Progenitor cell of endocrine pancreas (in vitro differentiated cells): Measurements from ENCODE around the gene CDK19. TPM values are rescaled to one million over a fixed set of nuclear protein-coding genes. Genes with fewer than 3 reads are reported as not detected.
A peak's percentile ranks its signal among the peaks of the same experiment; 100 is the strongest.
"Not testable (repeated sequence)": the region's sequence is repeated elsewhere in the genome, so short reads cannot be mapped to it uniquely, and the experiment has no call there.

Source experiments
- DNase-seq: peaks from one replicate; pipeline ENCODE4 v3.0.0; 2021; ENCODE audit warnings: low spot score; ENCODE audit not compliant: unreplicated experiment
- H3K27ac Mint-ChIP-seq: 2 replicates; pipeline ENCODE4 v1.8.0; 2021; ENCODE audit warnings: mild to moderate bottlenecking, moderate library complexity, mixed read lengths
- H3K27me3 Mint-ChIP-seq: 2 replicates; pipeline ENCODE4 v1.8.0; 2021; ENCODE audit warnings: mixed read lengths
- H3K36me3 Mint-ChIP-seq: 2 replicates; pipeline ENCODE4 v1.8.0; 2022; ENCODE audit warnings: mixed read lengths; ENCODE audit not compliant: insufficient read depth
- H3K4me1 Mint-ChIP-seq: 2 replicates; pipeline ENCODE4 v1.8.0; 2021; ENCODE audit warnings: low read depth, mixed read lengths
- H3K4me3 Mint-ChIP-seq: 2 replicates; pipeline ENCODE4 v1.8.0; 2021; ENCODE audit warnings: low read depth, mild to moderate bottlenecking, moderate library complexity, mixed read lengths
- H3K9me3 Mint-ChIP-seq: 2 replicates; pipeline ENCODE4 v1.8.0; 2021; ENCODE audit warnings: low read depth, mixed read lengths
- CTCF ChIP-seq: fragments of 200-600 bp; sonication (generic); IDR thresholded peaks from one replicate; pipeline ENCODE4 v1.5.0; 2021; ENCODE audit warnings: antibody characterized with exemption, mild to moderate bottlenecking; ENCODE audit not compliant: unreplicated experiment
- total RNA-seq: library from RNA; stranded (reverse); gene quantifications from 2 replicates; pipeline ENCODE4 v1.2.1, GENCODE V29; 2021

The CDK19 gene
- total RNA-seq, 1 donor from 2014 or later = 26.2 TPM

- Mint-ChIP-seq H3K4me3 (no peak overlapping the region), H3K36me3 (no peaks in the 10 kb centered on the region), H3K4me1 (no peaks in the 10 kb centered on the region), H3K27me3 (no peaks in the 10 kb centered on the region), H3K9me3 (no peaks in the 10 kb centered on the region), H3K27ac (no peak overlapping the region)
- TF ChIP-seq CTCF = no peak
- no peak for DNase-seq
Observed at GRCh38 chr6:110856296-110856695, 41.0 kb upstream of the CDK19 start.

DNA sequence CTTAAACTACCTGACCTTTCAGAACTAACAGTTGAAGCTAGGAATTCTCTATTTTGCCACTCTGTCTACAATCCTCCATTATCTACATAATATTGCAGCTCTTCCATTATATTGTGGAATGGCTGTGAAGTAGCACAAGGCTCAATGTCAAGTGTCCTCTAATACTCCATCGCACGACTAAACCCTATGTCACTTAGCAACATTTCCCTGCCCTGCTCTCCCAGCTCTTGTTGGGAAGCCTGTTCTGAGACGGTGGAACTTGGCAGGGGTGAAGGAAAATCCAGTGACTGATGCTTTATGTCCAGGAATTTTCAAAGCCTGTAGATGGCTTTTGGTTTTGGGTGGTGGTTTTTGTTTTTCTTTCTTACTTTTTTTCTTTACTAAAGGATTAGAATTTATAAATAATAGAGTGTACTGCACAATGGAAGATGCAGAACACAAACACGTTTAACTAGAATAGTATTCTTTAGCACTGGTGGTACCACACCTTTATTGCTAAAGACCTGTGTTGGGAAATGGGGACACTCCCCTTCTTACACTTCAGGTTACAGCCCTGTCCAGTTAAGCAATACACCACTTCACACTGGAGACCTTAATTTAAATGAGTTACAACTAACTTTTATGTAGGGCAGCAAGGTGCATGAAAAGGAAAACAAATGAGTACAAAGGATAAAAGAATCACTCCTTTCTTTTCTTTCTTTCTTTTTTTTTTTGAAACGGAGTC is 38.6 kb upstream of the CDK19 start:
- DNase-seq = no peak
- no peaks in the 10 kb centered on the region for H3K9me3 Mint-ChIP-seq
- H3K27me3 Mint-ChIP-seq = no peaks in the 10 kb centered on the region
- H3K4me1 Mint-ChIP-seq = no peaks in the 10 kb centered on the region
- TF ChIP-seq CTCF = no peak
- H3K27ac Mint-ChIP-seq = peak overlapping the region; percentile 16
- H3K4me3 Mint-ChIP-seq = no peak overlapping the region
- H3K36me3 Mint-ChIP-seq = no peaks in the 10 kb centered on the region

GRCh38 chr6:110852773-110853172 is 37.5 kb upstream of the CDK19 start:
- no peak overlapping the region for H3K27ac Mint-ChIP-seq
- H3K27me3 Mint-ChIP-seq = no peaks in the 10 kb centered on the region
- H3K4me1 Mint-ChIP-seq = no peaks in the 10 kb centered on the region
- DNase-seq = no peak
- H3K36me3 Mint-ChIP-seq = no peaks in the 10 kb centered on the region
- H3K9me3 Mint-ChIP-seq = no peaks in the 10 kb centered on the region
- TF ChIP-seq CTCF = no peak
- no peak overlapping the region for H3K4me3 Mint-ChIP-seq

GRCh38 chr6:110849781-110850180 is 34.5 kb upstream of the CDK19 start:
- H3K27me3 Mint-ChIP-seq = no peaks in the 10 kb centered on the region
- H3K4me1 Mint-ChIP-seq = no peaks in the 10 kb centered on the region
- H3K9me3 Mint-ChIP-seq = no peaks in the 10 kb centered on the region
- no peak overlapping the region for H3K4me3 Mint-ChIP-seq
- no peaks in the 10 kb centered on the region for H3K36me3 Mint-ChIP-seq
- TF ChIP-seq CTCF = no peak
- H3K27ac Mint-ChIP-seq = no peak overlapping the region
- DNase-seq = no peak

GRCh38 chr6:110841266-110841665 is 26.0 kb upstream of the CDK19 start:
- no peak for TF ChIP-seq CTCF
- no peaks in the 10 kb centered on the region for H3K9me3 Mint-ChIP-seq
- no peak for DNase-seq
- H3K4me1 Mint-ChIP-seq = no peaks in the 10 kb centered on the region
- no peak overlapping the region for H3K27ac Mint-ChIP-seq
- H3K4me3 Mint-ChIP-seq = no peak overlapping the region
- no peaks in the 10 kb centered on the region for H3K36me3 Mint-ChIP-seq
- H3K27me3 Mint-ChIP-seq = no peaks in the 10 kb centered on the region

GRCh38 chr6:110835751-110836150 is 20.5 kb upstream of the CDK19 start:
- not testable (repeated sequence) for H3K9me3 Mint-ChIP-seq, DNase-seq, H3K4me1 Mint-ChIP-seq, H3K27me3 Mint-ChIP-seq, H3K27ac Mint-ChIP-seq, H3K36me3 Mint-ChIP-seq, H3K4me3 Mint-ChIP-seq
